Measurements from ENCODE around the gene RCCD1. TPM values are rescaled to one million over a fixed set of nuclear protein-coding genes. Genes with fewer than 3 reads are reported as not detected.
A peak's percentile ranks its signal among the peaks of the same experiment; 100 is the strongest.

RCCD1 gene
- total and polyA plus RNA-seq, 4 donors = 3.9 to 12.3 (median 7.1) TPM

GRCh38 chr15:90910441-90911301, 44.0 kb upstream of the RCCD1 start:
- no peaks in the 10 kb centered on the region for H3K9me3 ChIP-seq (ENCODE audit: control insufficient read depth, low read length)
- peaks cover 6 to 23% of the 10 kb centered on the region in 2 donors for H3K36me3 ChIP-seq (ENCODE audit: control insufficient read depth in 1 of 2, insufficient read depth in 2 of 2, low read length in 1 of 2)
- WGBS, 2 donors = 95 to 96% methylated on average over 23 to 24 of the region's 24 CpGs
- no peak overlapping the region for H3K27ac ChIP-seq (ENCODE audit: low read depth in 1 of 2, low read length in 2 of 2)
- ATAC-seq (ENCODE audit: low FRiP score) (no peak), DNase-seq (peak in 1 of 2 donors; percentile 40)
- no peaks in the 10 kb centered on the region for H3K4me1 ChIP-seq (ENCODE audit: control insufficient read depth in 1 of 2, insufficient read depth in 2 of 2, low read length in 2 of 2)
- H3K27me3 ChIP-seq (ENCODE audit: control insufficient read depth in 1 of 2, insufficient read depth in 2 of 2, low read length in 1 of 2) = no peaks in the 10 kb centered on the region
- intact Hi-C loops (cut with DNase I) = no loop called here
- no peak overlapping the region for H3K4me3 ChIP-seq (ENCODE audit: low read length in 2 of 2)

GRCh38 chr15:90911302-90911623, 43.4 kb upstream of the RCCD1 start:
- Histone ChIP-seq H3K4me3 (ENCODE audit: low read length in 2 of 2) (no peak overlapping the region), H3K36me3 (ENCODE audit: control insufficient read depth in 1 of 2, insufficient read depth in 2 of 2, low read length in 1 of 2) (peaks cover 6 to 21% of the 10 kb centered on the region in 2 donors), H3K27me3 (ENCODE audit: control insufficient read depth in 1 of 2, insufficient read depth in 2 of 2, low read length in 1 of 2) (no peaks in the 10 kb centered on the region), H3K4me1 (ENCODE audit: control insufficient read depth in 1 of 2, insufficient read depth in 2 of 2, low read length in 2 of 2) (no peaks in the 10 kb centered on the region), H3K27ac (ENCODE audit: low read depth in 1 of 2, low read length in 2 of 2) (no peak overlapping the region), H3K9me3 (ENCODE audit: control insufficient read depth, low read length) (no peaks in the 10 kb centered on the region)
- intact Hi-C loops (cut with DNase I) = no loop called here
- no peak for DNase-seq
- WGBS, 2 donors = 92% methylated on average over 19 of the region's 19 CpGs
- no peak for ATAC-seq (ENCODE audit: low FRiP score)

GRCh38 chr15:90911906-90912769, 42.5 kb upstream of the RCCD1 start:
- Histone ChIP-seq H3K9me3 (ENCODE audit: control insufficient read depth, low read length) (no peaks in the 10 kb centered on the region), H3K36me3 (ENCODE audit: control insufficient read depth in 1 of 2, insufficient read depth in 2 of 2, low read length in 1 of 2) (peaks cover 6 to 17% of the 10 kb centered on the region in 2 donors), H3K4me1 (ENCODE audit: control insufficient read depth in 1 of 2, insufficient read depth in 2 of 2, low read length in 2 of 2) (no peaks in the 10 kb centered on the region), H3K27me3 (ENCODE audit: control insufficient read depth in 1 of 2, insufficient read depth in 2 of 2, low read length in 1 of 2) (no peaks in the 10 kb centered on the region), H3K4me3 (ENCODE audit: low read length in 2 of 2) (no peak overlapping the region), H3K27ac (ENCODE audit: low read depth in 1 of 2, low read length in 2 of 2) (no peak overlapping the region)
- 92 to 93% methylated on average over 30 of the region's 30 CpGs for WGBS, 2 donors
- intact Hi-C loops (cut with DNase I) = no loop called here
- DNase-seq (no peak), ATAC-seq (ENCODE audit: low FRiP score) (no peak)

- WGBS, 2 donors = 93 to 94% methylated on average over 7 of the region's 7 CpGs
- intact Hi-C loops (cut with DNase I) = no loop called here
- Histone ChIP-seq H3K4me3 (ENCODE audit: low read length in 2 of 2) (no peak overlapping the region), H3K9me3 (ENCODE audit: control insufficient read depth, low read length) (no peaks in the 10 kb centered on the region), H3K27ac (ENCODE audit: low read depth in 1 of 2, low read length in 2 of 2) (no peak overlapping the region), H3K27me3 (ENCODE audit: control insufficient read depth in 1 of 2, insufficient read depth in 2 of 2, low read length in 1 of 2) (no peaks in the 10 kb centered on the region), H3K36me3 (ENCODE audit: control insufficient read depth in 1 of 2, insufficient read depth in 2 of 2, low read length in 1 of 2) (peaks cover 6 to 18% of the 10 kb centered on the region in 2 donors), H3K4me1 (ENCODE audit: control insufficient read depth in 1 of 2, insufficient read depth in 2 of 2, low read length in 2 of 2) (no peaks in the 10 kb centered on the region)
- ATAC-seq (ENCODE audit: low FRiP score) (no peak), DNase-seq (no peak)
These were observed 42.0 kb upstream of the RCCD1 start for GRCh38 chr15:90912770-90913075.

GRCh38 chr15:90913398-90913944, 41.2 kb upstream of the RCCD1 start:
- no peaks in the 10 kb centered on the region for H3K27me3 ChIP-seq (ENCODE audit: control insufficient read depth in 1 of 2, insufficient read depth in 2 of 2, low read length in 1 of 2)
- 93 to 94% methylated on average over 12 of the region's 12 CpGs for WGBS, 2 donors
- H3K9me3 ChIP-seq (ENCODE audit: control insufficient read depth, low read length) = no peaks in the 10 kb centered on the region
- no peak overlapping the region for H3K27ac ChIP-seq (ENCODE audit: low read depth in 1 of 2, low read length in 2 of 2)
- H3K4me1 ChIP-seq (ENCODE audit: control insufficient read depth in 1 of 2, insufficient read depth in 2 of 2, low read length in 2 of 2) = no peaks in the 10 kb centered on the region
- intact Hi-C loops (cut with DNase I) = no loop called here
- DNase-seq (no peak), ATAC-seq (ENCODE audit: low FRiP score) (no peak)
- peaks cover 6 to 22% of the 10 kb centered on the region in 2 donors for H3K36me3 ChIP-seq (ENCODE audit: control insufficient read depth in 1 of 2, insufficient read depth in 2 of 2, low read length in 1 of 2)
- no peak overlapping the region for H3K4me3 ChIP-seq (ENCODE audit: low read length in 2 of 2)

- Histone ChIP-seq H3K36me3 (ENCODE audit: control insufficient read depth in 1 of 2, insufficient read depth in 2 of 2, low read length in 1 of 2) (peaks cover 6 to 25% of the 10 kb centered on the region in 2 donors), H3K4me3 (ENCODE audit: low read length in 2 of 2) (no peak overlapping the region), H3K4me1 (ENCODE audit: control insufficient read depth in 1 of 2, insufficient read depth in 2 of 2, low read length in 2 of 2) (no peaks in the 10 kb centered on the region), H3K9me3 (ENCODE audit: control insufficient read depth, low read length) (no peaks in the 10 kb centered on the region), H3K27me3 (ENCODE audit: control insufficient read depth in 1 of 2, insufficient read depth in 2 of 2, low read length in 1 of 2) (no peaks in the 10 kb centered on the region), H3K27ac (ENCODE audit: low read depth in 1 of 2, low read length in 2 of 2) (no peak overlapping the region)
- intact Hi-C loops (cut with DNase I) = no loop called here
- DNase-seq (no peak), ATAC-seq (ENCODE audit: low FRiP score) (no peak)
- WGBS, 2 donors = 92 to 93% methylated on average over 22 of the region's 22 CpGs
These were observed 40.2 kb upstream of the RCCD1 start for GRCh38 chr15:90914305-90915080.

- Histone ChIP-seq H3K4me1 (ENCODE audit: control insufficient read depth in 1 of 2, insufficient read depth in 2 of 2, low read length in 2 of 2) (no peaks in the 10 kb centered on the region), H3K36me3 (ENCODE audit: control insufficient read depth in 1 of 2, insufficient read depth in 2 of 2, low read length in 1 of 2) (peaks cover 6 to 28% of the 10 kb centered on the region in 2 donors), H3K27ac (ENCODE audit: low read depth in 1 of 2, low read length in 2 of 2) (no peak overlapping the region), H3K27me3 (ENCODE audit: control insufficient read depth in 1 of 2, insufficient read depth in 2 of 2, low read length in 1 of 2) (no peaks in the 10 kb centered on the region), H3K4me3 (ENCODE audit: low read length in 2 of 2) (no peak overlapping the region), H3K9me3 (ENCODE audit: control insufficient read depth, low read length) (no peaks in the 10 kb centered on the region)
- 88 to 90% methylated on average over 7 of the region's 7 CpGs for WGBS, 2 donors
- intact Hi-C loops (cut with DNase I) = no loop called here
- no peak for ATAC-seq (ENCODE audit: low FRiP score)
- no peak for DNase-seq
These were observed 39.4 kb upstream of the RCCD1 start for GRCh38 chr15:90915216-90915807.

- peaks cover 5 to 30% of the 10 kb centered on the region in 2 donors for H3K36me3 ChIP-seq (ENCODE audit: control insufficient read depth in 1 of 2, insufficient read depth in 2 of 2, low read length in 1 of 2)
- 81% methylated on average over 23 to 25 of the region's 25 CpGs for WGBS, 2 donors
- intact Hi-C loops (cut with DNase I) = no loop called here
These were observed 38.8 kb upstream of the RCCD1 start for GRCh38 chr15:90915808-90916440.

More at GRCh38 chr15:90915808-90916440, 38.8 kb upstream of the RCCD1 start:
- ATAC-seq (ENCODE audit: low FRiP score) (peak; percentile 9), DNase-seq (peak in 1 of 2 donors; percentile 86)
- Histone ChIP-seq H3K27ac (ENCODE audit: low read depth in 1 of 2, low read length in 2 of 2) (no peak overlapping the region), H3K27me3 (ENCODE audit: control insufficient read depth in 1 of 2, insufficient read depth in 2 of 2, low read length in 1 of 2) (no peaks in the 10 kb centered on the region), H3K4me1 (ENCODE audit: control insufficient read depth in 1 of 2, insufficient read depth in 2 of 2, low read length in 2 of 2) (no peaks in the 10 kb centered on the region), H3K4me3 (ENCODE audit: low read length in 2 of 2) (no peak overlapping the region), H3K9me3 (ENCODE audit: control insufficient read depth, low read length) (no peaks in the 10 kb centered on the region)

Measured in aorta (tissue), 5 donors.